Stimulated activated CD4-positive, alpha-beta T cell treated with anti-CD3 and anti-CD28 coated beads, Interleukin-4, amount 100 ng/mL, for 1 hour (primary cell): ENCODE results near the gene CSNK1G2.

ENCODE experiments used
- DNase-seq: peaks from one replicate; pipeline ENCODE4 v3.0.0-alpha.2; 2020

The CSNK1G2 gene

DNA sequence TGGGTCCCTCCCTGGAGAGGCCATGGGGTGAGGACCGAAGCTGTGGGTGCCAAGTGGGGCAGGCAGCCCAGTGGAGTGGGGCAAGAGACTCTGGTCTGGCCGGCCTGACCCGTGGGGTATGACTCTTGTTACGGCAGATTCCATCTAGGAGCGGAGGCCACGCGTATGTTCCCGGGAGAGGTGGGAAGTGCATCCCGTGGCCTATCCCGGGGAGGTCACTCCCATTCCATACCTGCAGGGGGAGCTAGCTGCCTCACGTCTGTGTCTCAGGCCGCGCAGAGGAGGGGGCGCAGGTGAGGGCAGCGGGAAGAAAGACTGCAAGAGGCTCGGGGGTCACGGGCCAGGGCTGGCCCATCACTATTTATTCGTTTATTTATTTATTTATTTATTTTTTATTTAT is 4.9 kb downstream of the CSNK1G2 start:
- DNase-seq, result peak; percentile 24

- DNase-seq, result no peak
These were observed 6.8 kb downstream of the CSNK1G2 start for GRCh38 chr19:1947651-1948209.

DNA sequence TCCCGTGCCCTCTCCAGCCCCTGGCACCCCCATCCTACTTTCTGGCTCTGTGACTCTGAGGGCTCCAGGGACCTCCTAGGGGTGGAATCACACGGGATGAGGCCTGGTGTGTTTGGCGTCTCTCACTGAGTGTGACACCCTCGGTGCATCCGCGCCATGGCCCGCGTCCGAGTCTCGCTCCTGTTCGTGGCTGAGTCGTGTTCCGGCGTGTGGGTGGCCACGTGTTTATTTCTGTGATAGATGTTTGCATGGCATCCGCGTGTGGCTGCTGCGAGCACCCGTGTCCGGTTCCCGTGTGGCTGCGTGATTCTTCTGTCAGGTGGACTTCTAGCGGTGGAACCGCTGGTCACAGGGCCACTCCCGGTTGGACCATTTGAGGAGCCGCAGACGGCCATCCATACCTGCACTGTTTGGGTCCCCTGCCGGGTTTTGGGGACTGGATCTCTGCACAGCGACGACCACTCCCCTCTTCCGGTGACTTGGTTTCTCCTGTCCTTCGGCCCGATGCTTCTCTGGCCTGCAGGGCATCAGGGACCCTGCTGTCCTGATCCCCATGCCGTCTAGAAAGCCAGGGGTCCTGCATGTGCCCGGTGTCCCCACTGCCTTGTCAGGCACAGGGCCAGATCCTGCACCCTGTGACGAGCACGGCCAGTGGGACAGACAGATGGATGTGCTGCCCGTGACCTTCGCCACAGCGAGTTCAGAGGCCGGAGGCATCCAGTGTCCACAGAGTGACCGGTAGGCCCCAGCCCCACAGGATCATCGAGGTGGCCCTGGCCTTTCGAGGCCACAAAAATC is 8.5 kb downstream of the CSNK1G2 start:
- no peak for DNase-seq

DNA sequence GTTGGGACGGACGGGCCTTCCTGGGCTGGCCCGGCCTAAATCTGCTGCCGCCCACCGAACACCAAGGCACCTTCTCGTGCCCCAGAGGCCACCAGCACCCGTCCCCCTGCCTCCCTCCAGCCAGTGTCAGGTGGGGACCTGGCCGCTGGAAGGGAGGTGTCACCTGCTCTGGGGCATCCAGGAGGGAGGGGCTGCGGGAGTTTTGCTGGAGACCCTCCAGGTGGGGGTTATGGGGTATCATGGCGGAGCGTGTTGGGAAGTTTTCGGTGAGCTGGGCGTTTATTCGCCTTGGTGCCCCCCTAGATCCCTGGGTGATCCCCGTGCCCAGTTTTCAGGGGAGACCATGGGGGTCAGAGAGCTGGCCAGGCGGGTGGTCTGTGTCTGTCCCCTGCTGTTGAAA is 9.7 kb downstream of the CSNK1G2 start:
- DNase-seq, result no peak

GRCh38 chr19:1952635-1953034 is 11.7 kb downstream of the CSNK1G2 start:
- no peak for DNase-seq

- no peak for DNase-seq
These were observed 12.1 kb downstream of the CSNK1G2 start for GRCh38 chr19:1953037-1953436.

GRCh38 chr19:1953441-1954094 is 12.6 kb downstream of the CSNK1G2 start:
- DNase-seq, result no peak

DNA sequence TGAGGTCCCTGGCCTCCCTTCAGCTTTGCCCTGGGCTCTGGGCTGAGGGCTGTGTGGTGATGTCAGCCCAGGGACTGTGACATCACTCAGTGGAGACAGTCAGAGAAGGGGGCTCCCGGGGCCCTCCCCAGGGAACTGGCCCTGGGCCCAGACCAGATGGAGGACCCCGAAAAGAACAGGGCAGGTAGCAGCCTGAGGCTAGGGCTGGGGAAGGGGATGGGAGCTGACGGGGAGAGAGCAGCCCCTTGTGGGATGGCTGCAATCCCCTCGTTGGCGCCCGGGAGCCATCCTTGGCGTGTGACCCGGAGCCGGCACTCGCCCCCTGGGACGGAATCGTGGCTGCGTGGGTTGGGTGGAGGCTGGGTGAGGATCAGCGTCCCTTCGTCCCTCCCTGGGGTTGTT is 13.6 kb downstream of the CSNK1G2 start:
- DNase-seq, result no peak

GRCh38 chr19:1955171-1956121 is 14.5 kb downstream of the CSNK1G2 start:
- DNase-seq, result no peak

- DNase-seq, result no peak
These were observed 15.1 kb downstream of the CSNK1G2 start for GRCh38 chr19:1956122-1956494.

GRCh38 chr19:1956868-1957492 is 16.0 kb downstream of the CSNK1G2 start:
- no peak for DNase-seq

GRCh38 chr19:1957562-1958248 is 16.7 kb downstream of the CSNK1G2 start:
- DNase-seq, result no peak

DNA sequence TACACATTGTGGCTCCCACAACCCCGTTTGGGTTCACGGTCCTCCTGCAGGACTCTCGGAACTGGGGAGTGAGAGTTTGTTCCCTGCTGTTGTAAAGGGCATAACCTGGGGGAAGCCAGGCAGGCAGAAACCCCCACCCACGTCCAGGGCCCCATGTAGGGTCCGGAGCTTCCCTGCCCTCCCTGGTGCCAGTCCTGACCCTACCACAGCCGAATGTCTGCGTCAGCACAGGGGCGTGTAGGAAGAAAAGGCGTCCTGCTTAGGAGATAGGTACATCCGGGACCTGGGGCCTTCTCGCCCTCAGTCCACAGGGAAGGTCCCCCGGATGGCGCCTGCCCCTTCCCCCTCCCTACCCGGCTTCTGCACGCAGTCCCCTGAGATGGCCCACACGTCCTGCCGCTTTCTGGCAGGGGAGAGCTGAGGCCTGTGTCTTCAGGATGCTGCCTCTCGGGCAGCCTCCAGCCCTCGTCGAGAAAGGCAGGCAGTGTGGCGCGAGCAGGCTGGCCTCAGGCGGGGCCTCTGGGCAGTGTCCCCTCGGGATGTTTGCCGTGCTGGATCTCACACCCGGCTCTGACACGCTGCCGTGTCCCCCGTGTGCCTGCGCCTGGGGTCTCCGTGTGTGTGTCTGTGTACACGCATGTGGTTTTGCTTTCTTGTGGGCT is 19.1 kb downstream of the CSNK1G2 start:
- DNase-seq, result no peak

- DNase-seq, result no peak
These were observed 20.3 kb downstream of the CSNK1G2 start for GRCh38 chr19:1961000-1961883.

GRCh38 chr19:1962674-1963073 is 21.7 kb downstream of the CSNK1G2 start:
- no peak for DNase-seq

GRCh38 chr19:1967087-1967608 is 26.2 kb downstream of the CSNK1G2 start:
- peak; percentile 12 for DNase-seq

- no peak for DNase-seq
These were observed 27.6 kb downstream of the CSNK1G2 start for GRCh38 chr19:1968279-1969175.

GRCh38 chr19:1969176-1970002 is 28.4 kb downstream of the CSNK1G2 start:
- DNase-seq, result no peak
